ENCODE results near the gene RPL6. TPM values are rescaled to one million over a fixed set of nuclear protein-coding genes. Genes with fewer than 3 reads are reported as not detected.

Gene RPL6
- total and polyA plus RNA-seq, 2 experiments from 2014 or later: 1,413 to 1,715 TPM

DNA sequence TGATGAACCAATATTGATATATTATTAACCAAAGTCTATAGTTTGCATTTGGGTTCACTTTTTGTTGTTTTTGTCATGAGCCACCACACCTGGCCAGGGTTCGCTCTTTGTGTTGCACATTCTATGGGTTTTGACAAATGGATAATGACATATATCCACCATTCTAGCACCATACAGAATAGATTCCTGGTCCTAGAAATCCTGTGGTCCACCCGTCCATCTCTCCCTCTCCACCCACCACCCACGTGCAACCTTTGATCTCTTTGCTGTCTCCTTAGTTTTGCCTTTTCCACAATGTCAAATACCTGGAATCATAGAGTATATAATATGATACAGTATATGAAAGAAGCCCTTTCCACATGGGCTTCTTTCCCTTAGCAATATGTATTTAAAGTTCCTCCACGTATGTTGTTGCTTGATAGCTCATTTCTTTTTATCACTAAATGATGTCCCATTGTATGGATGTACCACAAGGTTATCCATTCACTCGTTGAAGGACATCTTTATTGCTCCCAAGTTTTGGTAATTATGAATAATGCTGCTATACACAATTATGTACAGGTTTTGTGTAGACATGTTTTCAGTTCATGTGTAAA is 7.4 kb downstream of the RPL6 start:
- ATAC-seq: peak; percentile 11; the same call in 1 of the 3 replicates

More for the DNA sequence above, 7.4 kb downstream of the RPL6 start:
- H3K9me2 ChIP-seq (ENCODE audit: insufficient read depth): no peaks in the 10 kb centered on the region
- H3K27me3 ChIP-seq (ENCODE audit: insufficient read depth): no peaks in the 10 kb centered on the region
- TF ChIP-seq ZNF114 (CRISPR knock-in tag; IDR thresholded peaks at IDR 0.05) (no peak), CREB1 (CRISPR knock-in tag; IDR thresholded peaks at IDR 0.05; ENCODE audit: low read depth) (no peak), NANOG (IDR thresholded peaks at IDR 0.05; ENCODE audit: borderline replicate concordance) (no peak), EZH2 (IDR thresholded peaks at IDR 0.05; ENCODE audit: low read depth, unreplicated experiment) (no peak), ZNF331 (CRISPR knock-in tag; IDR thresholded peaks at IDR 0.05; ENCODE audit: low read depth) (no peak), STAT1 (IDR thresholded peaks at IDR 0.05; ENCODE audit: unreplicated experiment) (no peak), EZH2phosphoT487 (IDR thresholded peaks at IDR 0.05; ENCODE audit: unreplicated experiment) (no peak), JUNB (IDR thresholded peaks at IDR 0.05; ENCODE audit: unreplicated experiment) (no peak), POLR2AphosphoS5 (IDR thresholded peaks at IDR 0.05; ENCODE audit: low read depth) (no peak)
- TF ChIP-seq, protein P1, sequence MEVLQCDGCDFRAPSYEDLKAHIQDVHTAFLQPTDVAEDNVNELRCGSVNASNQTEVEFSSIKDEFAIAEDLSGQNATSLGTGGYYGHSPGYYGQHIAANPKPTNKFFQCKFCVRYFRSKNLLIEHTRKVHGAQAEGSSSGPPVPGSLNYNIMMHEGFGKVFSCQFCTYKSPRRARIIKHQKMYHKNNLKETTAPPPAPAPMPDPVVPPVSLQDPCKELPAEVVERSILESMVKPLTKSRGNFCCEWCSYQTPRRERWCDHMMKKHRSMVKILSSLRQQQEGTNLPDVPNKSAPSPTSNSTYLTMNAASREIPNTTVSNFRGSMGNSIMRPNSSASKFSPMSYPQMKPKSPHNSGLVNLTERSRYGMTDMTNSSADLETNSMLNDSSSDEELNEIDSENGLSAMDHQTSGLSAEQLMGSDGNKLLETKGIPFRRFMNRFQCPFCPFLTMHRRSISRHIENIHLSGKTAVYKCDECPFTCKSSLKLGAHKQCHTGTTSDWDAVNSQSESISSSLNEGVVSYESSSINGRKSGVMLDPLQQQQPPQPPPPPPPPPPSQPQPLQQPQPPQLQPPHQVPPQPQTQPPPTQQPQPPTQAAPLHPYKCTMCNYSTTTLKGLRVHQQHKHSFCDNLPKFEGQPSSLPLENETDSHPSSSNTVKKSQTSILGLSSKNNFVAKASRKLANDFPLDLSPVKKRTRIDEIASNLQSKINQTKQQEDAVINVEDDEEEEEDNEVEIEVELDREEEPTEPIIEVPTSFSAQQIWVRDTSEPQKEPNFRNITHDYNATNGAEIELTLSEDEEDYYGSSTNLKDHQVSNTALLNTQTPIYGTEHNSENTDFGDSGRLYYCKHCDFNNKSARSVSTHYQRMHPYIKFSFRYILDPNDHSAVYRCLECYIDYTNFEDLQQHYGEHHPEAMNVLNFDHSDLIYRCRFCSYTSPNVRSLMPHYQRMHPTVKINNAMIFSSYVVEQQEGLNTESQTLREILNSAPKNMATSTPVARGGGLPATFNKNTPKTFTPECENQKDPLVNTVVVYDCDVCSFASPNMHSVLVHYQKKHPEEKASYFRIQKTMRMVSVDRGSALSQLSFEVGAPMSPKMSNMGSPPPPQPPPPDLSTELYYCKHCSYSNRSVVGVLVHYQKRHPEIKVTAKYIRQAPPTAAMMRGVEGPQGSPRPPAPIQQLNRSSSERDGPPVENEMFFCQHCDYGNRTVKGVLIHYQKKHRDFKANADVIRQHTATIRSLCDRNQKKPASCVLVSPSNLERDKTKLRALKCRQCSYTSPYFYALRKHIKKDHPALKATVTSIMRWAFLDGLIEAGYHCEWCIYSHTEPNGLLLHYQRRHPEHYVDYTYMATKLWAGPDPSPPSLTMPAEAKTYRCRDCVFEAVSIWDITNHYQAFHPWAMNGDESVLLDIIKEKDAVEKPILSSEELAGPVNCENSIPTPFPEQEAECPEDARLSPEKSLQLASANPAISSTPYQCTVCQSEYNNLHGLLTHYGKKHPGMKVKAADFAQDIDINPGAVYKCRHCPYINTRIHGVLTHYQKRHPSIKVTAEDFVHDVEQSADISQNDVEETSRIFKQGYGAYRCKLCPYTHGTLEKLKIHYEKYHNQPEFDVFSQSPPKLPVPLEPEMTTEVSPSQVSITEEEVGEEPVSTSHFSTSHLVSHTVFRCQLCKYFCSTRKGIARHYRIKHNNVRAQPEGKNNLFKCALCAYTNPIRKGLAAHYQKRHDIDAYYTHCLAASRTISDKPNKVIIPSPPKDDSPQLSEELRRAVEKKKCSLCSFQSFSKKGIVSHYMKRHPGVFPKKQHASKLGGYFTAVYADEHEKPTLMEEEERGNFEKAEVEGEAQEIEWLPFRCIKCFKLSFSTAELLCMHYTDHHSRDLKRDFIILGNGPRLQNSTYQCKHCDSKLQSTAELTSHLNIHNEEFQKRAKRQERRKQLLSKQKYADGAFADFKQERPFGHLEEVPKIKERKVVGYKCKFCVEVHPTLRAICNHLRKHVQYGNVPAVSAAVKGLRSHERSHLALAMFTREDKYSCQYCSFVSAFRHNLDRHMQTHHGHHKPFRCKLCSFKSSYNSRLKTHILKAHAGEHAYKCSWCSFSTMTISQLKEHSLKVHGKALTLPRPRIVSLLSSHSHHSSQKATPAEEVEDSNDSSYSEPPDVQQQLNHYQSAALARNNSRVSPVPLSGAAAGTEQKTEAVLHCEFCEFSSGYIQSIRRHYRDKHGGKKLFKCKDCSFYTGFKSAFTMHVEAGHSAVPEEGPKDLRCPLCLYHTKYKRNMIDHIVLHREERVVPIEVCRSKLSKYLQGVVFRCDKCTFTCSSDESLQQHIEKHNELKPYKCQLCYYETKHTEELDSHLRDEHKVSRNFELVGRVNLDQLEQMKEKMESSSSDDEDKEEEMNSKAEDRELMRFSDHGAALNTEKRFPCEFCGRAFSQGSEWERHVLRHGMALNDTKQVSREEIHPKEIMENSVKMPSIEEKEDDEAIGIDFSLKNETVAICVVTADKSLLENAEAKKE (CRISPR knock-in tag; IDR thresholded peaks at IDR 0.05): no peak
- TF ChIP-seq, protein P2, sequence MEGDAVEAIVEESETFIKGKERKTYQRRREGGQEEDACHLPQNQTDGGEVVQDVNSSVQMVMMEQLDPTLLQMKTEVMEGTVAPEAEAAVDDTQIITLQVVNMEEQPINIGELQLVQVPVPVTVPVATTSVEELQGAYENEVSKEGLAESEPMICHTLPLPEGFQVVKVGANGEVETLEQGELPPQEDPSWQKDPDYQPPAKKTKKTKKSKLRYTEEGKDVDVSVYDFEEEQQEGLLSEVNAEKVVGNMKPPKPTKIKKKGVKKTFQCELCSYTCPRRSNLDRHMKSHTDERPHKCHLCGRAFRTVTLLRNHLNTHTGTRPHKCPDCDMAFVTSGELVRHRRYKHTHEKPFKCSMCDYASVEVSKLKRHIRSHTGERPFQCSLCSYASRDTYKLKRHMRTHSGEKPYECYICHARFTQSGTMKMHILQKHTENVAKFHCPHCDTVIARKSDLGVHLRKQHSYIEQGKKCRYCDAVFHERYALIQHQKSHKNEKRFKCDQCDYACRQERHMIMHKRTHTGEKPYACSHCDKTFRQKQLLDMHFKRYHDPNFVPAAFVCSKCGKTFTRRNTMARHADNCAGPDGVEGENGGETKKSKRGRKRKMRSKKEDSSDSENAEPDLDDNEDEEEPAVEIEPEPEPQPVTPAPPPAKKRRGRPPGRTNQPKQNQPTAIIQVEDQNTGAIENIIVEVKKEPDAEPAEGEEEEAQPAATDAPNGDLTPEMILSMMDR (conservative IDR thresholded peaks at IDR 0.05; ENCODE audit: low read depth in 2 of 2): no peak
- TF ChIP-seq, protein P3, sequence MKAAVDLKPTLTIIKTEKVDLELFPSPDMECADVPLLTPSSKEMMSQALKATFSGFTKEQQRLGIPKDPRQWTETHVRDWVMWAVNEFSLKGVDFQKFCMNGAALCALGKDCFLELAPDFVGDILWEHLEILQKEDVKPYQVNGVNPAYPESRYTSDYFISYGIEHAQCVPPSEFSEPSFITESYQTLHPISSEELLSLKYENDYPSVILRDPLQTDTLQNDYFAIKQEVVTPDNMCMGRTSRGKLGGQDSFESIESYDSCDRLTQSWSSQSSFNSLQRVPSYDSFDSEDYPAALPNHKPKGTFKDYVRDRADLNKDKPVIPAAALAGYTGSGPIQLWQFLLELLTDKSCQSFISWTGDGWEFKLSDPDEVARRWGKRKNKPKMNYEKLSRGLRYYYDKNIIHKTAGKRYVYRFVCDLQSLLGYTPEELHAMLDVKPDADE (IDR thresholded peaks at IDR 0.05): no peak
- TF ChIP-seq, protein P4, sequence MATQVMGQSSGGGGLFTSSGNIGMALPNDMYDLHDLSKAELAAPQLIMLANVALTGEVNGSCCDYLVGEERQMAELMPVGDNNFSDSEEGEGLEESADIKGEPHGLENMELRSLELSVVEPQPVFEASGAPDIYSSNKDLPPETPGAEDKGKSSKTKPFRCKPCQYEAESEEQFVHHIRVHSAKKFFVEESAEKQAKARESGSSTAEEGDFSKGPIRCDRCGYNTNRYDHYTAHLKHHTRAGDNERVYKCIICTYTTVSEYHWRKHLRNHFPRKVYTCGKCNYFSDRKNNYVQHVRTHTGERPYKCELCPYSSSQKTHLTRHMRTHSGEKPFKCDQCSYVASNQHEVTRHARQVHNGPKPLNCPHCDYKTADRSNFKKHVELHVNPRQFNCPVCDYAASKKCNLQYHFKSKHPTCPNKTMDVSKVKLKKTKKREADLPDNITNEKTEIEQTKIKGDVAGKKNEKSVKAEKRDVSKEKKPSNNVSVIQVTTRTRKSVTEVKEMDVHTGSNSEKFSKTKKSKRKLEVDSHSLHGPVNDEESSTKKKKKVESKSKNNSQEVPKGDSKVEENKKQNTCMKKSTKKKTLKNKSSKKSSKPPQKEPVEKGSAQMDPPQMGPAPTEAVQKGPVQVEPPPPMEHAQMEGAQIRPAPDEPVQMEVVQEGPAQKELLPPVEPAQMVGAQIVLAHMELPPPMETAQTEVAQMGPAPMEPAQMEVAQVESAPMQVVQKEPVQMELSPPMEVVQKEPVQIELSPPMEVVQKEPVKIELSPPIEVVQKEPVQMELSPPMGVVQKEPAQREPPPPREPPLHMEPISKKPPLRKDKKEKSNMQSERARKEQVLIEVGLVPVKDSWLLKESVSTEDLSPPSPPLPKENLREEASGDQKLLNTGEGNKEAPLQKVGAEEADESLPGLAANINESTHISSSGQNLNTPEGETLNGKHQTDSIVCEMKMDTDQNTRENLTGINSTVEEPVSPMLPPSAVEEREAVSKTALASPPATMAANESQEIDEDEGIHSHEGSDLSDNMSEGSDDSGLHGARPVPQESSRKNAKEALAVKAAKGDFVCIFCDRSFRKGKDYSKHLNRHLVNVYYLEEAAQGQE (IDR thresholded peaks at IDR 0.05; ENCODE audit: unreplicated experiment): no peak
- Mint-ChIP-seq H3K27me3 (ENCODE audit: insufficient read depth, low read depth, poor library complexity) (peaks cover 8% of the 10 kb centered on the region), H3K4me3 (no peak overlapping the region), H3K9me3 (no peaks in the 10 kb centered on the region; the same call in 2 of the 3 replicates), H3K27ac (no peak overlapping the region), H3K36me3 (ENCODE audit: low read depth) (peaks cover 40% of the 10 kb centered on the region), H3K4me1 (peaks cover under 1% of the 10 kb centered on the region; the same call in 2 of the 3 replicates)
- peaks cover 27% of the 10 kb centered on the region for H3K36me3 ChIP-seq (ENCODE audit: insufficient read depth)
- peaks cover 37% of the 10 kb centered on the region for H3F3A ChIP-seq (replicated peaks; ENCODE audit: low read depth)
- no peak for DNase-seq (ENCODE audit: low spot score)
- peaks cover 9% of the 10 kb centered on the region for H3K79me2 ChIP-seq (replicated peaks; ENCODE audit: insufficient read depth)
- no peak overlapping the region for H3K4me2 ChIP-seq
- H3K27ac ChIP-seq (ENCODE audit: low read depth): no peak overlapping the region
- no peaks in the 10 kb centered on the region; the same call in 1 of the 2 replicates for H3K4me1 ChIP-seq (ENCODE audit: insufficient read depth)
- H4K20me1 ChIP-seq (replicated peaks; ENCODE audit: insufficient read depth): peaks cover 26% of the 10 kb centered on the region
- no peak overlapping the region for H2AFZ ChIP-seq
- H3K4me3 ChIP-seq: no peak overlapping the region

All from GM23338 (cell line).